Measurements from ENCODE around the gene USP24. TPM values are rescaled to one million over a fixed set of nuclear protein-coding genes. Genes with fewer than 3 reads are reported as not detected.

USP24 gene
- total RNA-seq, 1 donor: 43.1 TPM

- DNase-seq (ENCODE audit: insufficient read length, low spot score, missing footprints): peak; percentile 8
- TF ChIP-seq CTCF (IDR thresholded peaks at IDR 0.05; ENCODE audit: extremely low read depth, low read depth, low read length): no peak
- Histone ChIP-seq H3K27ac (ENCODE audit: low read depth, low read length) (no peak overlapping the region), H3K36me3 (ENCODE audit: insufficient read depth, low read length) (peaks cover 80% of the 10 kb centered on the region), H3K27me3 (ENCODE audit: insufficient read depth, low read length) (no peaks in the 10 kb centered on the region), H3K4me1 (ENCODE audit: insufficient read depth, low read length) (peaks cover 1% of the 10 kb centered on the region), H3K79me2 (ENCODE audit: insufficient read depth, low read length) (no peaks in the 10 kb centered on the region), H3K4me2 (ENCODE audit: insufficient read depth, low read length) (no peak overlapping the region), H2AFZ (ENCODE audit: low read length) (no peak overlapping the region), H3K9me3 (ENCODE audit: low read depth, low read length) (no peaks in the 10 kb centered on the region), H4K20me1 (ENCODE audit: insufficient read depth, low read length) (peaks cover under 1% of the 10 kb centered on the region), H3K4me3 (ENCODE audit: insufficient read depth, low read length) (no peak overlapping the region)
Observed at GRCh38 chr1:55070293-55071164, 144.6 kb downstream of the USP24 start.

- H2AFZ ChIP-seq (ENCODE audit: low read length): no peak overlapping the region
- DNase-seq (ENCODE audit: insufficient read length, low spot score, missing footprints): peak; percentile 21
- H3K9me3 ChIP-seq (ENCODE audit: low read depth, low read length): no peaks in the 10 kb centered on the region
- H3K4me3 ChIP-seq (ENCODE audit: insufficient read depth, low read length): no peak overlapping the region
- H3K27me3 ChIP-seq (ENCODE audit: insufficient read depth, low read length): no peaks in the 10 kb centered on the region
- peaks cover 70% of the 10 kb centered on the region for H3K36me3 ChIP-seq (ENCODE audit: insufficient read depth, low read length)
- H3K79me2 ChIP-seq (ENCODE audit: insufficient read depth, low read length): no peaks in the 10 kb centered on the region
- peaks cover 10% of the 10 kb centered on the region for H3K4me1 ChIP-seq (ENCODE audit: insufficient read depth, low read length)
- no peak for TF ChIP-seq CTCF (IDR thresholded peaks at IDR 0.05; ENCODE audit: extremely low read depth, low read depth, low read length)
- peaks cover 10% of the 10 kb centered on the region for H4K20me1 ChIP-seq (ENCODE audit: insufficient read depth, low read length)
- H3K4me2 ChIP-seq (ENCODE audit: insufficient read depth, low read length): no peak overlapping the region
- no peak overlapping the region for H3K27ac ChIP-seq (ENCODE audit: low read depth, low read length)
Observed at GRCh38 chr1:55069280-55069679, 145.9 kb downstream of the USP24 start.

GRCh38 chr1:55068638-55069037 is 146.5 kb downstream of the USP24 start:
- Histone ChIP-seq H3K4me1 (ENCODE audit: insufficient read depth, low read length) (peaks cover 10% of the 10 kb centered on the region), H4K20me1 (ENCODE audit: insufficient read depth, low read length) (peaks cover 12% of the 10 kb centered on the region), H3K36me3 (ENCODE audit: insufficient read depth, low read length) (peaks cover 64% of the 10 kb centered on the region), H2AFZ (ENCODE audit: low read length) (no peak overlapping the region), H3K79me2 (ENCODE audit: insufficient read depth, low read length) (no peaks in the 10 kb centered on the region), H3K27ac (ENCODE audit: low read depth, low read length) (no peak overlapping the region), H3K4me3 (ENCODE audit: insufficient read depth, low read length) (no peak overlapping the region), H3K4me2 (ENCODE audit: insufficient read depth, low read length) (no peak overlapping the region), H3K9me3 (ENCODE audit: low read depth, low read length) (no peaks in the 10 kb centered on the region), H3K27me3 (ENCODE audit: insufficient read depth, low read length) (no peaks in the 10 kb centered on the region)
- no peak for DNase-seq (ENCODE audit: insufficient read length, low spot score, missing footprints)
- TF ChIP-seq CTCF (IDR thresholded peaks at IDR 0.05; ENCODE audit: extremely low read depth, low read depth, low read length): no peak

DNA sequence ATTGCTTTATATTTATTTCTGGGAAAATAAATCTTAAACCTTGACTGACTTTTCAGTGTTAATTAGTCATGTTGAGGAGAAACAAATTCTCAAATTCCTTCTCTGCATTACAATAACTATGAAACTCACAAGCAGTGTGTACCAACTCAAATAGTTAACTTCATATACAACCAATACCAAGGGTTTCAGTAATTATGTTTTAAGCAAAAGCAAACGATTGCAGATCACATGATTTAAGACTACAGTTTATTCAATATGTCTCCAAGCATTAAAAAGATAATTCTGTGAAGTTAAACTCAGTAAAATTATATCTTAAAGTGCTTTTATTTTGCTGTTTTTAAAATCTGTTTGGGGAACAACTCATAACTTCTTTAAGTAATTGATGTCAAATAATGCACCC is 147.2 kb downstream of the USP24 start:
- Histone ChIP-seq H2AFZ (ENCODE audit: low read length) (no peak overlapping the region), H4K20me1 (ENCODE audit: insufficient read depth, low read length) (peaks cover 12% of the 10 kb centered on the region), H3K4me2 (ENCODE audit: insufficient read depth, low read length) (no peak overlapping the region), H3K4me3 (ENCODE audit: insufficient read depth, low read length) (no peak overlapping the region), H3K27ac (ENCODE audit: low read depth, low read length) (no peak overlapping the region), H3K36me3 (ENCODE audit: insufficient read depth, low read length) (peaks cover 57% of the 10 kb centered on the region), H3K4me1 (ENCODE audit: insufficient read depth, low read length) (peaks cover 10% of the 10 kb centered on the region), H3K27me3 (ENCODE audit: insufficient read depth, low read length) (no peaks in the 10 kb centered on the region), H3K9me3 (ENCODE audit: low read depth, low read length) (no peaks in the 10 kb centered on the region), H3K79me2 (ENCODE audit: insufficient read depth, low read length) (no peaks in the 10 kb centered on the region)
- peak; percentile 44 for DNase-seq (ENCODE audit: insufficient read length, low spot score, missing footprints)
- TF ChIP-seq CTCF (IDR thresholded peaks at IDR 0.05; ENCODE audit: extremely low read depth, low read depth, low read length): no peak

Data from osteoblast (primary cell).